ENCODE results near the gene DRGX. TPM values are rescaled to one million over a fixed set of nuclear protein-coding genes. Genes with fewer than 3 reads are reported as not detected.

DRGX gene
- total and polyA plus RNA-seq, 2 of the 4 experiments (the other 2 are of a cell fraction), result not detected

DNA sequence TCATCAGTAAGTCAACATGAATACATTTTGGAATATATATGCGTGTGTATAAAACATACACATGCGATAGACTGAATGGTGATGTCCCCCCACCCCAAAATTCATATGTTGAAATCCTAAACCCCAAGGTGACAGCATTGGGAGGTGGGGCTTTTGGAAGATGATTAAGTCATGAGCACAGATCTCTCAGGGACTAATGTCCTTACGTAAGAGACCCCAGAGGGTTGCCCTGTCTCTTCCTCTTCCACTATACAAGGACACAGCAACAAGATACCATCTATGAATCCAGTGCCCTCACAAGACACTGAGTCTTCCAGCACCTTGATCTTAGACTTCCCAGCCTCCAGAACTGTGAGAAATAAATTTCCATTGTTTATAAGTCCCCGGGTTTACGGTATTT lies 22.5 kb downstream of the DRGX start:
- DNase-seq (no peak), ATAC-seq (ENCODE audit: low read depth) (no peak)
- Histone ChIP-seq H3K4me1 (ENCODE audit: control insufficient read depth, insufficient read depth, low read length) (no peaks in the 10 kb centered on the region), H3K9ac (ENCODE audit: low read depth, low read length) (no peak overlapping the region), H3K4me2 (ENCODE audit: low read depth, low read length) (no peak overlapping the region), H3K27me3 (ENCODE audit: control insufficient read depth, insufficient read depth, low read length) (peaks cover 22% of the 10 kb centered on the region), H2BK5ac (ENCODE audit: low read depth, low read length, poor library complexity, severe bottlenecking) (no peak overlapping the region), H3K27ac (ENCODE audit: insufficient read depth, low read length) (no peak overlapping the region), H3K18ac (ENCODE audit: low read depth, low read length) (no peak overlapping the region), H2BK20ac (ENCODE audit: low read depth, low read length) (no peak overlapping the region), H3K9me3 (ENCODE audit: control insufficient read depth, insufficient read depth, low read length) (no peaks in the 10 kb centered on the region), H3K9me1 (ENCODE audit: insufficient read depth, low read length) (no peaks in the 10 kb centered on the region), H4K5ac (ENCODE audit: low read depth, low read length) (no peak overlapping the region), H2AFZ (replicated peaks; ENCODE audit: low read length, poor library complexity) (no peak overlapping the region), H3K56ac (ENCODE audit: extremely low read depth, insufficient read depth, low read length) (no peak overlapping the region), H4K8ac (ENCODE audit: low read depth in 2 of 2, low read length in 2 of 2) (no peak overlapping the region), H3K36me3 (ENCODE audit: control insufficient read depth, insufficient read depth, low read length) (no peaks in the 10 kb centered on the region), H3K23ac (ENCODE audit: low read depth, low read length) (no peak overlapping the region), H3K4ac (ENCODE audit: low read depth, low read length) (no peak overlapping the region), H3K79me1 (ENCODE audit: low read depth in 1 of 2, low read length in 2 of 2) (no peaks in the 10 kb centered on the region), H2BK120ac (ENCODE audit: low read depth, low read length) (no peak overlapping the region), H2AK9ac (replicated peaks; ENCODE audit: low read depth, low read length, poor library complexity) (no peak overlapping the region), H2AK5ac (ENCODE audit: low read depth, low read length) (no peak overlapping the region), H3K4me3 (ENCODE audit: insufficient read depth, low read depth, low read length) (no peak overlapping the region), H4K20me1 (ENCODE audit: insufficient read depth, low read length) (no peaks in the 10 kb centered on the region), H4K91ac (ENCODE audit: insufficient read depth, low read depth, low read length) (no peak overlapping the region), H3K14ac (replicated peaks; ENCODE audit: low read depth, low read length) (no peak overlapping the region), H2BK15ac (ENCODE audit: low read depth, low read length) (no peak overlapping the region)
- no TSS peak for BruUV-seq (replicated peaks)
- CTCF ChIA-PET, result no interaction called here
- no CpG with 5 or more reads among the region's 5 CpGs for WGBS, 2 experiments (ENCODE audit: extremely low coverage in 2 of 2, insufficient read length in 1 of 2)
- in situ Hi-C loops (cut with MboI; ENCODE audit: low sequenced_read_pairs), result no loop called here
- intact Hi-C loops (cut with micrococcal nuclease), result no loop called here
- POLR2A ChIA-PET (ENCODE audit: unreplicated experiment), result no interaction called here
- dilution Hi-C loops (cut with HindIII; ENCODE audit: low sequenced_read_pairs, unreplicated experiment), result no loop called here
- TF ChIP-seq, protein P1, sequence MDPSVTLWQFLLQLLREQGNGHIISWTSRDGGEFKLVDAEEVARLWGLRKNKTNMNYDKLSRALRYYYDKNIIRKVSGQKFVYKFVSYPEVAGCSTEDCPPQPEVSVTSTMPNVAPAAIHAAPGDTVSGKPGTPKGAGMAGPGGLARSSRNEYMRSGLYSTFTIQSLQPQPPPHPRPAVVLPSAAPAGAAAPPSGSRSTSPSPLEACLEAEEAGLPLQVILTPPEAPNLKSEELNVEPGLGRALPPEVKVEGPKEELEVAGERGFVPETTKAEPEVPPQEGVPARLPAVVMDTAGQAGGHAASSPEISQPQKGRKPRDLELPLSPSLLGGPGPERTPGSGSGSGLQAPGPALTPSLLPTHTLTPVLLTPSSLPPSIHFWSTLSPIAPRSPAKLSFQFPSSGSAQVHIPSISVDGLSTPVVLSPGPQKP (IDR thresholded peaks at IDR 0.05; ENCODE audit: borderline replicate concordance, low read depth, low read length), result no peak
- TF ChIP-seq MXI1 (IDR thresholded peaks at IDR 0.05; ENCODE audit: borderline replicate concordance, low read depth, low read length) (no peak), MAFK (IDR thresholded peaks at IDR 0.05; ENCODE audit: low read depth, low read length) (no peak), BHLHE40 (IDR thresholded peaks at IDR 0.05; ENCODE audit: low read depth, low read length) (no peak), RAD21 (IDR thresholded peaks at IDR 0.05; ENCODE audit: low read length) (no peak), POLR2A (IDR thresholded peaks at IDR 0.05; ENCODE audit: low read depth, low read length) (no peak), CEBPB (IDR thresholded peaks at IDR 0.05; ENCODE audit: low read depth, low read length) (no peak), CHD1 (IDR thresholded peaks at IDR 0.05; ENCODE audit: low read depth, low read length) (no peak), MAZ (IDR thresholded peaks at IDR 0.05; ENCODE audit: borderline replicate concordance, low read depth, low read length) (no peak), NFE2L2 (IDR thresholded peaks at IDR 0.05; ENCODE audit: low read depth, low read length) (no peak), RFX5 (IDR thresholded peaks at IDR 0.05; ENCODE audit: low read depth, low read length) (no peak)
- TF ChIP-seq, protein P2, sequence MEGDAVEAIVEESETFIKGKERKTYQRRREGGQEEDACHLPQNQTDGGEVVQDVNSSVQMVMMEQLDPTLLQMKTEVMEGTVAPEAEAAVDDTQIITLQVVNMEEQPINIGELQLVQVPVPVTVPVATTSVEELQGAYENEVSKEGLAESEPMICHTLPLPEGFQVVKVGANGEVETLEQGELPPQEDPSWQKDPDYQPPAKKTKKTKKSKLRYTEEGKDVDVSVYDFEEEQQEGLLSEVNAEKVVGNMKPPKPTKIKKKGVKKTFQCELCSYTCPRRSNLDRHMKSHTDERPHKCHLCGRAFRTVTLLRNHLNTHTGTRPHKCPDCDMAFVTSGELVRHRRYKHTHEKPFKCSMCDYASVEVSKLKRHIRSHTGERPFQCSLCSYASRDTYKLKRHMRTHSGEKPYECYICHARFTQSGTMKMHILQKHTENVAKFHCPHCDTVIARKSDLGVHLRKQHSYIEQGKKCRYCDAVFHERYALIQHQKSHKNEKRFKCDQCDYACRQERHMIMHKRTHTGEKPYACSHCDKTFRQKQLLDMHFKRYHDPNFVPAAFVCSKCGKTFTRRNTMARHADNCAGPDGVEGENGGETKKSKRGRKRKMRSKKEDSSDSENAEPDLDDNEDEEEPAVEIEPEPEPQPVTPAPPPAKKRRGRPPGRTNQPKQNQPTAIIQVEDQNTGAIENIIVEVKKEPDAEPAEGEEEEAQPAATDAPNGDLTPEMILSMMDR (conservative IDR thresholded peaks at IDR 0.05; ENCODE audit: low read depth, low read length), result no peak

Data from IMR-90 (cell line).